Gastroesophageal sphincter (tissue), 4 donors: Measurements from ENCODE around the gene MSX1. TPM values are rescaled to one million over a fixed set of nuclear protein-coding genes. Genes with fewer than 3 reads are reported as not detected.

Experiments used
- ATAC-seq: fragments of 150-250 bp; one replicate; pipeline ENCODE4 v1.9.1; 2016; ENCODE audit warnings: mild to moderate bottlenecking, moderate library complexity
- H3K27ac ChIP-seq, 4 donors: fragments of 200-600 bp; sonication (generic) in 3 of 4; 1 replicate in 3 of 4; 2 replicates in 1 of 4; pipeline ENCODE4 v1.5.1; 2016 to 2019
- H3K27me3 ChIP-seq: fragments of 200-600 bp; sonication (generic); one replicate; pipeline ENCODE4 v1.5.1; 2019
- H3K36me3 ChIP-seq, 2 donors: fragments of 200-600 bp; sonication (generic); one replicate each; pipeline ENCODE4 v1.5.1; 2019; ENCODE audit warnings: control low read depth in 1 of 2
- H3K4me1 ChIP-seq, 3 donors: fragments of 200-600 bp; sonication (generic); 1 replicate in 2 of 3; 2 replicates in 1 of 3; pipeline ENCODE4 v1.5.1; 2016 to 2019; ENCODE audit warnings: control low read depth in 2 of 3
- H3K4me3 ChIP-seq, 2 donors: fragments of 200-600 bp; sonication (generic); one replicate each; pipeline ENCODE4 v1.5.1; 2019; ENCODE audit warnings: mild to moderate bottlenecking in 1 of 2, moderate library complexity in 1 of 2
- H3K9me3 ChIP-seq, 3 donors: fragments of 200-600 bp; sonication (generic); one replicate each; pipeline ENCODE4 v1.5.1; 2017 to 2019; ENCODE audit warnings: control low read depth in 2 of 3
- EP300 ChIP-seq: sonication (generic); formaldehyde crosslinking; IDR thresholded peaks from one replicate; pipeline ENCODE4 v1.6.1; 2017; ENCODE audit warnings: antibody characterized with exemption, mild to moderate bottlenecking
- POLR2A ChIP-seq, 2 donors: fragments of 450-650 bp; IDR thresholded peaks; one replicate each; pipeline ENCODE4 v1.6.1; 2017; ENCODE audit warnings: antibody characterized with exemption in 2 of 2, mild to moderate bottlenecking in 2 of 2, moderate library complexity in 1 of 2
- POLR2AphosphoS5 ChIP-seq: sonication (generic); formaldehyde crosslinking; IDR thresholded peaks from one replicate; pipeline ENCODE4 v1.6.1; 2017; ENCODE audit warnings: antibody characterized with exemption
- WGBS, 2 donors: methylation state at CpG; one replicate each; pipeline ENCODE4 v1.1.5; 2018; ENCODE audit warnings: low coverage in 1 of 2; 5-methylcytosine and 5-hydroxymethylcytosine counted together
- total RNA-seq, 4 donors: library from RNA; depleted of rRNA; stranded (reverse); fragments of >200 nt; gene quantifications; one replicate each; pipeline ENCODE4 v1.1.0, GENCODE V29; 2016
- TF ChIP-seq, protein P1 (sequence below), 4 experiments: fragments of 200-600 bp in 2 of 4; fragments of 450-650 bp in 2 of 4; sonication (generic) in 1 of 4; IDR thresholded peaks; one replicate each; pipeline ENCODE4 v1.5.1; 2017 to 2019; ENCODE audit warnings: antibody characterized with exemption in 4 of 4, mild to moderate bottlenecking in 2 of 4, moderate library complexity in 2 of 4

The MSX1 gene
- total RNA-seq, 4 donors from 2014 or later, result 2.0 to 5.3 (median 2.4) TPM

GRCh38 chr4:4866866-4867374 lies 7.5 kb downstream of the MSX1 start:
- no peak for ATAC-seq
- H3K27me3 ChIP-seq, result peaks cover 100% of the 10 kb centered on the region
- no peaks in the 10 kb centered on the region for H3K9me3 ChIP-seq
- H3K4me3 ChIP-seq, result peak overlapping the region in 1 of 2 donors; percentile 39
- TF ChIP-seq, protein P1, sequence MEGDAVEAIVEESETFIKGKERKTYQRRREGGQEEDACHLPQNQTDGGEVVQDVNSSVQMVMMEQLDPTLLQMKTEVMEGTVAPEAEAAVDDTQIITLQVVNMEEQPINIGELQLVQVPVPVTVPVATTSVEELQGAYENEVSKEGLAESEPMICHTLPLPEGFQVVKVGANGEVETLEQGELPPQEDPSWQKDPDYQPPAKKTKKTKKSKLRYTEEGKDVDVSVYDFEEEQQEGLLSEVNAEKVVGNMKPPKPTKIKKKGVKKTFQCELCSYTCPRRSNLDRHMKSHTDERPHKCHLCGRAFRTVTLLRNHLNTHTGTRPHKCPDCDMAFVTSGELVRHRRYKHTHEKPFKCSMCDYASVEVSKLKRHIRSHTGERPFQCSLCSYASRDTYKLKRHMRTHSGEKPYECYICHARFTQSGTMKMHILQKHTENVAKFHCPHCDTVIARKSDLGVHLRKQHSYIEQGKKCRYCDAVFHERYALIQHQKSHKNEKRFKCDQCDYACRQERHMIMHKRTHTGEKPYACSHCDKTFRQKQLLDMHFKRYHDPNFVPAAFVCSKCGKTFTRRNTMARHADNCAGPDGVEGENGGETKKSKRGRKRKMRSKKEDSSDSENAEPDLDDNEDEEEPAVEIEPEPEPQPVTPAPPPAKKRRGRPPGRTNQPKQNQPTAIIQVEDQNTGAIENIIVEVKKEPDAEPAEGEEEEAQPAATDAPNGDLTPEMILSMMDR (IDR thresholded peaks at IDR 0.05), result no peak
- TF ChIP-seq POLR2AphosphoS5 (no peak), EP300 (no peak), POLR2A (IDR thresholded peaks at IDR 0.05) (no peak)
- H3K4me1 ChIP-seq, result peaks cover 0 to 73% (median 25%) of the 10 kb centered on the region in 3 donors
- no CpG with 5 or more reads among the region's 41 CpGs for WGBS, 2 donors
- peaks cover 0 to 10% of the 10 kb centered on the region in 2 donors for H3K36me3 ChIP-seq
- H3K27ac ChIP-seq, result no peak overlapping the region

DNA sequence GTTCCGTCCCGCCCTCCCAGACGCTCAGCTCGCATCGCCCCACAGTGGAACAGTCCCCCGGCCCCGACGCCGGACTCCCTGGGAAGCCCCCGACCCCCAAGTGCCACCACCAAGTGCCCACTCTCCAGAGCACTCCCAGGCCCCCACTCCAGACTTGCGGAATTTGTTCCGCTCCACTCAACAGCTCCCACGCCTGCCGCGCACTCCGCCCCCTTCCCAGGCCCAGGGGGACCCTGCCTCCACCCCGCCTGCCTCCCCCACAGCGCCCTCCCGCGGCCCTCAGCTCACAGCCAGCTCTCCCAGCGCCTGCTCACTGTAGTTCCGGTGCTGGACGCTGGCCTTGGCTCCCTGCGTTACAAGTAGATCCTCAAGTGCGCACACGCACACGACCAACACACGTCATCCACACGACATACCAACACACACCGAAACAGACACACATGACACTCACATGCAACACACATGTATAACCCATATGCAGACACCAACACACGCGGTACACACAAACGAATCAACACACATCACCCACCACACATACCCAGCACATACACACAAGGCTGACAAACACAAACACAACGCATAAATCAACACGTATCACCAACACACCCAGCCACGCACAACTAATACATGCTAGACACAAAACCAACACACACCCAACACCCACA lies 8.0 kb downstream of the MSX1 start:
- Histone ChIP-seq H3K36me3 (peaks cover 0 to 7% of the 10 kb centered on the region in 2 donors), H3K4me1 (peaks cover 0 to 79% (median 25%) of the 10 kb centered on the region in 3 donors), H3K4me3 (peak overlapping the region in 1 of 2 donors; percentile 39), H3K27me3 (peaks cover 100% of the 10 kb centered on the region), H3K27ac (no peak overlapping the region), H3K9me3 (no peaks in the 10 kb centered on the region)
- TF ChIP-seq, protein P1 (IDR thresholded peaks at IDR 0.05), result peak in 1 of 4 experiments; percentile 13
- TF ChIP-seq POLR2A (IDR thresholded peaks at IDR 0.05), result no peak
- ATAC-seq, result peak; percentile 10
- WGBS, 2 donors, result 21 to 35% methylated on average over 6 to 13 of the region's 36 CpGs

- TF ChIP-seq POLR2AphosphoS5, result no peak
- TF ChIP-seq, protein P1 (IDR thresholded peaks at IDR 0.05), result no peak
- no peak for TF ChIP-seq POLR2A (IDR thresholded peaks at IDR 0.05)
- no peak for TF ChIP-seq EP300
- Histone ChIP-seq H3K4me3 (no peak overlapping the region), H3K4me1 (peaks cover 0 to 81% (median 25%) of the 10 kb centered on the region in 3 donors), H3K27ac (no peak overlapping the region), H3K27me3 (peaks cover 100% of the 10 kb centered on the region), H3K9me3 (no peaks in the 10 kb centered on the region), H3K36me3 (no peaks in the 10 kb centered on the region)
- 16 to 18% methylated on average over 8 to 12 of the region's 24 CpGs for WGBS, 2 donors
- ATAC-seq, result no peak
Observed at GRCh38 chr4:4868040-4868757, 8.7 kb downstream of the MSX1 start.

GRCh38 chr4:4868758-4869723 lies 9.6 kb downstream of the MSX1 start:
- ATAC-seq, result no peak
- Histone ChIP-seq H3K4me1 (peaks cover 0 to 81% (median 25%) of the 10 kb centered on the region in 3 donors), H3K36me3 (no peaks in the 10 kb centered on the region), H3K9me3 (no peaks in the 10 kb centered on the region), H3K27ac (no peak overlapping the region), H3K27me3 (peaks cover 100% of the 10 kb centered on the region), H3K4me3 (no peak overlapping the region)
- TF ChIP-seq POLR2A (IDR thresholded peaks at IDR 0.05) (no peak), POLR2AphosphoS5 (no peak), EP300 (no peak)
- TF ChIP-seq, protein P1 (IDR thresholded peaks at IDR 0.05), result no peak
- 2 to 7% methylated on average over 13 to 17 of the region's 37 CpGs for WGBS, 2 donors
